ENCODE measurements around the gene GAB3. TPM values are rescaled to one million over a fixed set of nuclear protein-coding genes. Genes with fewer than 3 reads are reported as not detected.

GAB3 gene, protein sequence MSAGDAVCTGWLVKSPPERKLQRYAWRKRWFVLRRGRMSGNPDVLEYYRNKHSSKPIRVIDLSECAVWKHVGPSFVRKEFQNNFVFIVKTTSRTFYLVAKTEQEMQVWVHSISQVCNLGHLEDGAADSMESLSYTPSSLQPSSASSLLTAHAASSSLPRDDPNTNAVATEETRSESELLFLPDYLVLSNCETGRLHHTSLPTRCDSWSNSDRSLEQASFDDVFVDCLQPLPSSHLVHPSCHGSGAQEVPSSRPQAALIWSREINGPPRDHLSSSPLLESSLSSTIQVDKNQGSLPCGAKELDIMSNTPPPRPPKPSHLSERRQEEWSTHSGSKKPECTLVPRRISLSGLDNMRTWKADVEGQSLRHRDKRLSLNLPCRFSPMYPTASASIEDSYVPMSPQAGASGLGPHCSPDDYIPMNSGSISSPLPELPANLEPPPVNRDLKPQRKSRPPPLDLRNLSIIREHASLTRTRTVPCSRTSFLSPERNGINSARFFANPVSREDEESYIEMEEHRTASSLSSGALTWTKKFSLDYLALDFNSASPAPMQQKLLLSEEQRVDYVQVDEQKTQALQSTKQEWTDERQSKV
- polyA plus RNA-seq = under 1 TPM; 0.56 to 0.57 TPM

- Histone ChIP-seq H3K4me1 (ENCODE audit: control insufficient read depth in 2 of 2, insufficient read depth in 2 of 2, low read length in 1 of 2) (peaks cover 0 to 3% of the 10 kb centered on the region in 2 donors), H3K27ac (ENCODE audit: low read depth in 2 of 2, low read length in 1 of 2) (peak within 1 kb of the TSS; percentile 70 to 79), H3K4me3 (ENCODE audit: low read depth in 1 of 2, low read length in 2 of 2) (peak within 1 kb of the TSS; percentile 38 to 55), H3K27me3 (ENCODE audit: control insufficient read depth in 1 of 2, insufficient read depth in 2 of 2, low read length in 2 of 2) (peaks cover 0 to 6% of the 10 kb centered on the region in 2 donors), H3K36me3 (ENCODE audit: control insufficient read depth in 2 of 2, insufficient read depth in 2 of 2, low read length in 1 of 2) (no peaks in the 10 kb centered on the region), H3K9me3 (ENCODE audit: control insufficient read depth in 2 of 2, insufficient read depth in 1 of 2, low read depth in 1 of 2, low read length in 1 of 2) (peaks cover 0 to 4% of the 10 kb centered on the region in 2 donors)
- 1 to 21% methylated on average over 62 to 95 of the region's 98 CpGs for WGBS, 2 donors
Observed at GRCh38 chrX:154750301-154751202, at the start of gene GAB3. Gene GAB3, minus strand, starts transcription at chrX:154751077. Its CDS starts 52 bp downstream, at chrX:154751025.

- peaks cover 0 to 5% of the 10 kb centered on the region in 2 donors for H3K4me1 ChIP-seq (ENCODE audit: control insufficient read depth in 2 of 2, insufficient read depth in 2 of 2, low read length in 1 of 2)
- WGBS, 2 donors = 48 to 51% methylated on average over 9 of the region's 9 CpGs
- H3K27me3 ChIP-seq (ENCODE audit: control insufficient read depth in 1 of 2, insufficient read depth in 2 of 2, low read length in 2 of 2) = no peaks in the 10 kb centered on the region
- H3K36me3 ChIP-seq (ENCODE audit: control insufficient read depth in 2 of 2, insufficient read depth in 2 of 2, low read length in 1 of 2) = no peaks in the 10 kb centered on the region
- H3K4me3 ChIP-seq (ENCODE audit: low read depth in 1 of 2, low read length in 2 of 2) = no peak overlapping the region
- H3K27ac ChIP-seq (ENCODE audit: low read depth in 2 of 2, low read length in 1 of 2) = peak overlapping the region in 1 of 2 donors; percentile 39
- H3K9me3 ChIP-seq (ENCODE audit: control insufficient read depth in 2 of 2, insufficient read depth in 1 of 2, low read depth in 1 of 2, low read length in 1 of 2) = no peaks in the 10 kb centered on the region
Observed at GRCh38 chrX:154799556-154800348, 48.9 kb upstream of the GAB3 start.

GRCh38 chrX:154797006-154797405, 46.1 kb upstream of the GAB3 start:
- 80 to 83% methylated on average over 6 of the region's 6 CpGs for WGBS, 2 donors
- Histone ChIP-seq H3K27me3 (ENCODE audit: control insufficient read depth in 1 of 2, insufficient read depth in 2 of 2, low read length in 2 of 2) (no peaks in the 10 kb centered on the region), H3K4me1 (ENCODE audit: control insufficient read depth in 2 of 2, insufficient read depth in 2 of 2, low read length in 1 of 2) (peaks cover 0 to 5% of the 10 kb centered on the region in 2 donors)

GRCh38 chrX:154795016-154795415, 44.1 kb upstream of the GAB3 start:
- WGBS, 2 donors = 63 to 84% methylated on average over 2 of the region's 2 CpGs
- H3K27me3 ChIP-seq (ENCODE audit: control insufficient read depth in 1 of 2, insufficient read depth in 2 of 2, low read length in 2 of 2) = no peaks in the 10 kb centered on the region
- H3K4me3 ChIP-seq (ENCODE audit: low read depth in 1 of 2, low read length in 2 of 2) = no peak overlapping the region
- no peaks in the 10 kb centered on the region for H3K36me3 ChIP-seq (ENCODE audit: control insufficient read depth in 2 of 2, insufficient read depth in 2 of 2, low read length in 1 of 2)
- peaks cover 0 to 5% of the 10 kb centered on the region in 2 donors for H3K4me1 ChIP-seq (ENCODE audit: control insufficient read depth in 2 of 2, insufficient read depth in 2 of 2, low read length in 1 of 2)
- no peaks in the 10 kb centered on the region for H3K9me3 ChIP-seq (ENCODE audit: control insufficient read depth in 2 of 2, insufficient read depth in 1 of 2, low read depth in 1 of 2, low read length in 1 of 2)
- H3K27ac ChIP-seq (ENCODE audit: low read depth in 2 of 2, low read length in 1 of 2) = no peak overlapping the region

More at GRCh38 chrX:154797006-154797405, 46.1 kb upstream of the GAB3 start:
- Histone ChIP-seq H3K36me3 (ENCODE audit: control insufficient read depth in 2 of 2, insufficient read depth in 2 of 2, low read length in 1 of 2) (no peaks in the 10 kb centered on the region), H3K9me3 (ENCODE audit: control insufficient read depth in 2 of 2, insufficient read depth in 1 of 2, low read depth in 1 of 2, low read length in 1 of 2) (no peaks in the 10 kb centered on the region), H3K4me3 (ENCODE audit: low read depth in 1 of 2, low read length in 2 of 2) (no peak overlapping the region), H3K27ac (ENCODE audit: low read depth in 2 of 2, low read length in 1 of 2) (no peak overlapping the region)

- Histone ChIP-seq H3K9me3 (ENCODE audit: control insufficient read depth in 2 of 2, insufficient read depth in 1 of 2, low read depth in 1 of 2, low read length in 1 of 2) (no peaks in the 10 kb centered on the region), H3K4me3 (ENCODE audit: low read depth in 1 of 2, low read length in 2 of 2) (no peak overlapping the region), H3K27ac (ENCODE audit: low read depth in 2 of 2, low read length in 1 of 2) (no peak overlapping the region), H3K4me1 (ENCODE audit: control insufficient read depth in 2 of 2, insufficient read depth in 2 of 2, low read length in 1 of 2) (no peaks in the 10 kb centered on the region), H3K27me3 (ENCODE audit: control insufficient read depth in 1 of 2, insufficient read depth in 2 of 2, low read length in 2 of 2) (no peaks in the 10 kb centered on the region), H3K36me3 (ENCODE audit: control insufficient read depth in 2 of 2, insufficient read depth in 2 of 2, low read length in 1 of 2) (no peaks in the 10 kb centered on the region)
- 78 to 83% methylated on average over 7 of the region's 7 CpGs for WGBS, 2 donors
Observed at GRCh38 chrX:154793084-154793795, 42.4 kb upstream of the GAB3 start.

DNA sequence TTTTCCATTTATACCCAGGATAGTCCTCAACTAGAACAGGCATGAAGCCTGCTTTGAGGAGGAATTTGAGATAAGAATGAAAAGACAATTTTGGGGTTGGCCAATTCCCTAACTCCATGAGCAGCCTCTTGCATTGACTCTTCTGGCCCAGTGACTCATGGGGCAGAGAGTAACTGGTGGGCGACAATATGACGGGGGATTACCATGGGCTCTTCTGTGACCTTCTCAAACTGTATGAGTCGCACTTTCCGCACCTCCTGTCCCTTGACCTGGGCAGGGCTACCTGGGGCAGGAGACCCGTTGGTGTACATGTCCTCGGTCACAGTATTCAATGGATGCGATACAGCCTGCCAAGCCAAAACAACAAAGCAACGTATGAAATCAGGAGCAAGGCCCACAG, 41.1 kb upstream of the GAB3 start:
- no peak overlapping the region for H3K4me3 ChIP-seq (ENCODE audit: low read depth in 1 of 2, low read length in 2 of 2)
- no peaks in the 10 kb centered on the region for H3K27me3 ChIP-seq (ENCODE audit: control insufficient read depth in 1 of 2, insufficient read depth in 2 of 2, low read length in 2 of 2)
- no peak overlapping the region for H3K27ac ChIP-seq (ENCODE audit: low read depth in 2 of 2, low read length in 1 of 2)
- WGBS, 2 donors = 88 to 89% methylated on average over 8 of the region's 8 CpGs
- H3K9me3 ChIP-seq (ENCODE audit: control insufficient read depth in 2 of 2, insufficient read depth in 1 of 2, low read depth in 1 of 2, low read length in 1 of 2) = no peaks in the 10 kb centered on the region
- no peaks in the 10 kb centered on the region for H3K36me3 ChIP-seq (ENCODE audit: control insufficient read depth in 2 of 2, insufficient read depth in 2 of 2, low read length in 1 of 2)
- H3K4me1 ChIP-seq (ENCODE audit: control insufficient read depth in 2 of 2, insufficient read depth in 2 of 2, low read length in 1 of 2) = no peaks in the 10 kb centered on the region

- Histone ChIP-seq H3K27ac (ENCODE audit: low read depth in 2 of 2, low read length in 1 of 2) (no peak overlapping the region), H3K4me3 (ENCODE audit: low read depth in 1 of 2, low read length in 2 of 2) (no peak overlapping the region), H3K27me3 (ENCODE audit: control insufficient read depth in 1 of 2, insufficient read depth in 2 of 2, low read length in 2 of 2) (no peaks in the 10 kb centered on the region), H3K36me3 (ENCODE audit: control insufficient read depth in 2 of 2, insufficient read depth in 2 of 2, low read length in 1 of 2) (no peaks in the 10 kb centered on the region), H3K4me1 (ENCODE audit: control insufficient read depth in 2 of 2, insufficient read depth in 2 of 2, low read length in 1 of 2) (no peaks in the 10 kb centered on the region), H3K9me3 (ENCODE audit: control insufficient read depth in 2 of 2, insufficient read depth in 1 of 2, low read depth in 1 of 2, low read length in 1 of 2) (no peaks in the 10 kb centered on the region)
- WGBS, 2 donors = 65 to 71% methylated on average over 4 of the region's 4 CpGs
Observed at GRCh38 chrX:154791467-154791866, 40.6 kb upstream of the GAB3 start.

- 62 to 79% methylated on average over 6 of the region's 6 CpGs for WGBS, 2 donors
- no peaks in the 10 kb centered on the region for H3K9me3 ChIP-seq (ENCODE audit: control insufficient read depth in 2 of 2, insufficient read depth in 1 of 2, low read depth in 1 of 2, low read length in 1 of 2)
- H3K4me3 ChIP-seq (ENCODE audit: low read depth in 1 of 2, low read length in 2 of 2) = no peak overlapping the region
- H3K27ac ChIP-seq (ENCODE audit: low read depth in 2 of 2, low read length in 1 of 2) = no peak overlapping the region
- no peaks in the 10 kb centered on the region for H3K4me1 ChIP-seq (ENCODE audit: control insufficient read depth in 2 of 2, insufficient read depth in 2 of 2, low read length in 1 of 2)
- H3K36me3 ChIP-seq (ENCODE audit: control insufficient read depth in 2 of 2, insufficient read depth in 2 of 2, low read length in 1 of 2) = no peaks in the 10 kb centered on the region
- H3K27me3 ChIP-seq (ENCODE audit: control insufficient read depth in 1 of 2, insufficient read depth in 2 of 2, low read length in 2 of 2) = no peaks in the 10 kb centered on the region
Observed at GRCh38 chrX:154785716-154786115, 34.8 kb upstream of the GAB3 start.
